ENCODE measurements around the gene SUMO3. TPM values are rescaled to one million over a fixed set of nuclear protein-coding genes. Genes with fewer than 3 reads are reported as not detected.
A peak's percentile ranks its signal among the peaks of the same experiment; 100 is the strongest.

The SUMO3 gene
- total RNA-seq, 6 experiments from 2014 or later: 33.4 to 41.2 (median 36.6) TPM

DNA sequence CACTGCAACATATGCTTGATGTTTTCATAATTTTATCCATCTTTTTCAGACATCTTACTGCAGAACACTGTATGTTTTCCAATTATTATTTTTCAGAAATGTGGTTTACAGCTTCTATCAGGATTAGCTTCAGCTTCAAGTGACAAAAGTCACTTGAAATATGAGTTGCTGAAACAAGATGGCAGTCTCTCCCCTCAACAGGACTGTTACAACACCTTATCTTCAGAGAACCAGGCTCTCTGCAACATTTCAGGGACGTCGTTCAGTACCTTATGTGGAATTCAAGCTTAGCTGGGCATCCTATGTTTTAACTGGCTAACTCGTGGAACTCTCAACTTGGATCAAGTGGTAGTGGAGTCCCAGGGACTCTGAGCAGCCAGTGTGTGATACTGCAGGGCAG is 14.2 kb downstream of the SUMO3 start:
- TF ChIP-seq POLR2A (IDR thresholded peaks at IDR 0.05): no peak
- TF ChIP-seq, protein P1, sequence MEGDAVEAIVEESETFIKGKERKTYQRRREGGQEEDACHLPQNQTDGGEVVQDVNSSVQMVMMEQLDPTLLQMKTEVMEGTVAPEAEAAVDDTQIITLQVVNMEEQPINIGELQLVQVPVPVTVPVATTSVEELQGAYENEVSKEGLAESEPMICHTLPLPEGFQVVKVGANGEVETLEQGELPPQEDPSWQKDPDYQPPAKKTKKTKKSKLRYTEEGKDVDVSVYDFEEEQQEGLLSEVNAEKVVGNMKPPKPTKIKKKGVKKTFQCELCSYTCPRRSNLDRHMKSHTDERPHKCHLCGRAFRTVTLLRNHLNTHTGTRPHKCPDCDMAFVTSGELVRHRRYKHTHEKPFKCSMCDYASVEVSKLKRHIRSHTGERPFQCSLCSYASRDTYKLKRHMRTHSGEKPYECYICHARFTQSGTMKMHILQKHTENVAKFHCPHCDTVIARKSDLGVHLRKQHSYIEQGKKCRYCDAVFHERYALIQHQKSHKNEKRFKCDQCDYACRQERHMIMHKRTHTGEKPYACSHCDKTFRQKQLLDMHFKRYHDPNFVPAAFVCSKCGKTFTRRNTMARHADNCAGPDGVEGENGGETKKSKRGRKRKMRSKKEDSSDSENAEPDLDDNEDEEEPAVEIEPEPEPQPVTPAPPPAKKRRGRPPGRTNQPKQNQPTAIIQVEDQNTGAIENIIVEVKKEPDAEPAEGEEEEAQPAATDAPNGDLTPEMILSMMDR (IDR thresholded peaks at IDR 0.05): no peak
- no peak for ATAC-seq
- H3K9me3 ChIP-seq: no peaks in the 10 kb centered on the region

GRCh38 chr21:44802396-44803153 is 15.3 kb downstream of the SUMO3 start:
- no peak for TF ChIP-seq POLR2A (IDR thresholded peaks at IDR 0.05)
- TF ChIP-seq, protein P1 (IDR thresholded peaks at IDR 0.05): no peak
- no peaks in the 10 kb centered on the region for H3K9me3 ChIP-seq
- H3K27me3 ChIP-seq: no peaks in the 10 kb centered on the region
- no peak for ATAC-seq
- peak overlapping the region; percentile 87 to 99 (median 99) for H3K4me3 ChIP-seq
- H3K4me1 ChIP-seq: peaks cover 0 to 26% (median 12%) of the 10 kb centered on the region in 4 donors
- peaks cover 0 to 12% (median 8%) of the 10 kb centered on the region in 4 donors for H3K36me3 ChIP-seq
- H3K27ac ChIP-seq: no peak overlapping the region
- intact Hi-C loops (cut with DNase I): loop anchor here in 1 of 2 donors (10.0 kb wide), 1 partner anchor 102 kb away; no protein-coding TSS in a partner anchor
- no peak for DNase-seq
- 45% methylated on average over 13 of the region's 32 CpGs for WGBS (ENCODE audit: insufficient coverage, low coverage, low lambda C conversion rate, missing lambda C conversion rate)

More for the DNA sequence above, 14.2 kb downstream of the SUMO3 start:
- 70% methylated on average over 3 of the region's 3 CpGs for WGBS (ENCODE audit: insufficient coverage, low coverage, low lambda C conversion rate, missing lambda C conversion rate)
- no peak overlapping the region for H3K4me3 ChIP-seq
- DNase-seq: no peak
- peaks cover 0 to 26% (median 12%) of the 10 kb centered on the region in 4 donors for H3K4me1 ChIP-seq
- intact Hi-C loops (cut with DNase I): loop anchor here in 1 of 2 donors (10.0 kb wide), 1 partner anchor 101 kb away; no protein-coding TSS in a partner anchor
- no peaks in the 10 kb centered on the region for H3K27me3 ChIP-seq
- peaks cover 0 to 20% (median 9%) of the 10 kb centered on the region in 4 donors for H3K36me3 ChIP-seq
- no peak overlapping the region for H3K27ac ChIP-seq

- Histone ChIP-seq H3K27ac (peak within 1 kb of the TSS in 2 of 3 donors; percentile 37 to 49), H3K9me3 (no peaks in the 10 kb centered on the region), H3K27me3 (no peaks in the 10 kb centered on the region), H3K4me3 (peak within 1 kb of the TSS; percentile 87 to 99 (median 99)), H3K4me1 (peaks cover 0 to 26% (median 12%) of the 10 kb centered on the region in 4 donors), H3K36me3 (peaks cover 0 to 9% (median 6%) of the 10 kb centered on the region in 4 donors)
- DNase-seq (peak; percentile 84 to 88 (median 87)), ATAC-seq (peak; percentile 91 to 95 (median 92))
- WGBS (ENCODE audit: insufficient coverage, low coverage, low lambda C conversion rate, missing lambda C conversion rate): 0% methylated on average over 20 of the region's 97 CpGs
- intact Hi-C loops (cut with DNase I): loop anchor here in 1 of 2 donors (10.0 kb wide), 1 partner anchor 103 kb away; no protein-coding TSS in a partner anchor
- TF ChIP-seq, protein P1 (IDR thresholded peaks at IDR 0.05): no peak
- TF ChIP-seq POLR2A (IDR thresholded peaks at IDR 0.05): peak; percentile 66
These were observed 16.1 kb downstream of the SUMO3 start, which contains the start of gene UBE2G2 for GRCh38 chr21:44801468-44802395. UBE2G2 (minus strand) TSS chr21:44801820; CDS start chr21:44801748, 72 bp downstream.

DNA sequence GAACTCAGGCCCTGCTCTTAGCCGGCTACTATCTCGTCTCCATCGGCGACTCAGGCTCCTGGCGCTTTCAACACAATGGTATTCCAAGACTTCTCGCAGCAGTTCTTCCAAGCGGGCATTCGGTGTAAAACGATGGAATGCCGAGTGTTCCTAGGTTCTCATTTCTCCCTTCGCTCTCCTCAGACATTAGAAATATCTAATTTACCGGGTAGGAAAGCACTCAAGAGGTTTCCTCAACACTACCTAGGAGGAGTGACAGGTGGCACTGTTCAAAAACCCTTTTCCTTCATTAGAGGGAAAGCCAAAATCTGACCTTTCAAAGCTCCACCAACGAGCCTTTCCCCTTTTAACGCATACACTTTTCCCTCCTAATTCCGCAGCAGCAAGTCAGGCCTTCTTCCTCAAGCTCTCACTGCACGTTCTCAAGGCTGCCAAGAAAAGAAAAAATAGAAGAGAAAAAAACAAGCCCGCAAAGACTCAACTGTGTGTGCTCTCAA is 16.8 kb downstream of the SUMO3 start:
- intact Hi-C loops (cut with DNase I): loop anchor here in 1 of 2 donors (10.0 kb wide), 1 partner anchor 104 kb away; no protein-coding TSS in a partner anchor
- DNase-seq (no peak), ATAC-seq (peak; percentile 41 to 63 (median 56))
- peak overlapping the region in 2 of 3 donors; percentile 37 to 49 for H3K27ac ChIP-seq
- H3K36me3 ChIP-seq: peaks cover 0 to 4% (median 2%) of the 10 kb centered on the region in 4 donors
- no peaks in the 10 kb centered on the region for H3K27me3 ChIP-seq
- no peaks in the 10 kb centered on the region for H3K9me3 ChIP-seq
- TF ChIP-seq POLR2A (IDR thresholded peaks at IDR 0.05): no peak
- TF ChIP-seq, protein P1 (IDR thresholded peaks at IDR 0.05): peak; percentile 34 to 45 (median 42)
- peak overlapping the region; percentile 87 to 99 (median 99) for H3K4me3 ChIP-seq
- WGBS (ENCODE audit: insufficient coverage, low coverage, low lambda C conversion rate, missing lambda C conversion rate): 1% methylated on average over 17 of the region's 17 CpGs
- H3K4me1 ChIP-seq: peaks cover 0 to 26% (median 12%) of the 10 kb centered on the region in 4 donors
